HEK293 (cell line): ENCODE measurements around the gene DDR2.

Experiments
- CTCF ChIP-seq: fragments of 450-650 bp; formaldehyde crosslinking; IDR thresholded peaks from 2 replicates; pipeline ENCODE4 v1.5.1; 2016; ENCODE audit warnings: missing biosample characterization, missing genetic modification characterization
- REST ChIP-seq: fragments of 450-650 bp; formaldehyde crosslinking; IDR thresholded peaks from 2 replicates; pipeline ENCODE4 v1.5.1; 2016; ENCODE audit warnings: missing biosample characterization, missing genetic modification characterization
- TCF7L2 ChIP-seq: IDR thresholded peaks from 2 replicates; pipeline ENCODE4 v1.6.1; 2011; ENCODE audit warnings: low read depth, mild to moderate bottlenecking, inconsistent platforms, low read length, moderate library complexity, borderline replicate concordance
- ZNF311 ChIP-seq: fragments of 450-650 bp; formaldehyde crosslinking; IDR thresholded peaks from 2 replicates; pipeline ENCODE4 v1.5.1; 2017; ENCODE audit warnings: missing biosample characterization, missing genetic modification characterization, borderline replicate concordance
- ZNF624 ChIP-seq: fragments of 450-650 bp; formaldehyde crosslinking; IDR thresholded peaks from 2 replicates; pipeline ENCODE4 v1.5.1; 2017; ENCODE audit warnings: missing biosample characterization, missing genetic modification characterization
- ZNF777 ChIP-seq: fragments of 450-650 bp; formaldehyde crosslinking; IDR thresholded peaks from 2 replicates; pipeline ENCODE4 v1.5.1; 2017; ENCODE audit warnings: missing biosample characterization, missing genetic modification characterization, borderline replicate concordance

- TF ChIP-seq ZNF624 (tag by site-specific recombination) (no peak), CTCF (tag by site-specific recombination) (no peak), ZNF311 (tag by site-specific recombination) (no peak), ZNF777 (tag by site-specific recombination) (no peak), TCF7L2 (no peak), REST (tag by site-specific recombination) (no peak)
These were observed 78.7 kb downstream of the DDR2 start for GRCh38 chr1:162710780-162711465.
